IMR-90 (cell line): ENCODE results near the gene AAMP. TPM values are rescaled to one million over a fixed set of nuclear protein-coding genes. Genes with fewer than 3 reads are reported as not detected.

Source experiments
- FOS ChIP-seq: fragments of 150-350 bp; IDR thresholded peaks from 2 replicates; pipeline ENCODE4 v1.6.1; 2016; ENCODE audit warnings: low read depth, low read length
- RCOR1 ChIP-seq: IDR thresholded peaks from 2 replicates; pipeline ENCODE4 v1.6.1; 2012; ENCODE audit warnings: mild to moderate bottlenecking, low read length, improper control_type of control experiment; ENCODE audit not compliant: insufficient replicate concordance
- microRNA-seq, 2 experiments: library from miRNA; stranded (forward) in 1 of 2; unstranded in 1 of 2; fragments of 10-50 nt in 1 of 2; fragments of <30 nt in 1 of 2; gene quantifications in 1 of 2; microRNA quantifications in 1 of 2; one replicate each; pipeline versions ENCODE3 to v1.1.0; 2013 to 2020; ENCODE audit not compliant: insufficient read depth in 1 of 2, insufficient read length in 1 of 2, unreplicated experiment in 1 of 2
- polyA plus RNA-seq, 3 experiments: library from polyadenylated mRNA; depleted of rRNA; stranded (reverse); fragments of >200 nt; gene quantifications; 2 replicates each; pipeline ENCODE4 v1.2.3, GENCODE V29; 2012; ENCODE audit warnings: low replicate concordance in 1 of 3
- total RNA-seq: library from RNA; depleted of rRNA; stranded (reverse); fragments of >200 nt; gene quantifications from 2 replicates; pipeline ENCODE4 v1.2.3, GENCODE V29; 2012; rRNA removed
- TF ChIP-seq, protein P1 (sequence below): conservative IDR thresholded peaks from 2 replicates; pipeline ENCODE4 v1.5.1; 2012; ENCODE audit warnings: mild to moderate bottlenecking, low read depth, low read length, improper control_type of control experiment

AAMP gene
- total and polyA plus RNA-seq, 2 of the 4 experiments (the other 2 are of a cell fraction): 104 to 112 TPM

DNA sequence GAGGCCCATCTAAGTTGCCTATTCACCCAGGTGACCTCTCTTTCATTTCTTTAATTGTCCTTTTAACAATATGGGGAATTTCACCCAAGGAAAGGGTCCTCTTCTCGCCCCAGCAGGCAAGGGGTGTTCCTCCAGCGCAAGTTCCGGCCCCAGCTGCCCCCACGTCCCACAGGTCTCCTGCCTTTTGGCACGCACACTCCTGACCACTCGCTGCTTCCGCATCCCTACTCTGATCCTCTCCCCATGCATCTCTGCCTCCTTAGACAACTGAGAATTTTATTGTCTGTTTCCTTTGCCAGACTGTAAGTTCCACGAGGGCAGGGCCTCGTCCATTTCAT lies 53.6 kb downstream of the AAMP start (continued):
- TF ChIP-seq, protein P1, sequence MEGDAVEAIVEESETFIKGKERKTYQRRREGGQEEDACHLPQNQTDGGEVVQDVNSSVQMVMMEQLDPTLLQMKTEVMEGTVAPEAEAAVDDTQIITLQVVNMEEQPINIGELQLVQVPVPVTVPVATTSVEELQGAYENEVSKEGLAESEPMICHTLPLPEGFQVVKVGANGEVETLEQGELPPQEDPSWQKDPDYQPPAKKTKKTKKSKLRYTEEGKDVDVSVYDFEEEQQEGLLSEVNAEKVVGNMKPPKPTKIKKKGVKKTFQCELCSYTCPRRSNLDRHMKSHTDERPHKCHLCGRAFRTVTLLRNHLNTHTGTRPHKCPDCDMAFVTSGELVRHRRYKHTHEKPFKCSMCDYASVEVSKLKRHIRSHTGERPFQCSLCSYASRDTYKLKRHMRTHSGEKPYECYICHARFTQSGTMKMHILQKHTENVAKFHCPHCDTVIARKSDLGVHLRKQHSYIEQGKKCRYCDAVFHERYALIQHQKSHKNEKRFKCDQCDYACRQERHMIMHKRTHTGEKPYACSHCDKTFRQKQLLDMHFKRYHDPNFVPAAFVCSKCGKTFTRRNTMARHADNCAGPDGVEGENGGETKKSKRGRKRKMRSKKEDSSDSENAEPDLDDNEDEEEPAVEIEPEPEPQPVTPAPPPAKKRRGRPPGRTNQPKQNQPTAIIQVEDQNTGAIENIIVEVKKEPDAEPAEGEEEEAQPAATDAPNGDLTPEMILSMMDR: no peak
- TF ChIP-seq RCOR1 (no peak), FOS (no peak)

Small RNA genes within 50 kb of the gene (microRNA-seq; reads per million reads assigned to microRNA genes)
- 1.5 reads per million for gene MIR6513 (ENCODE audit: unreplicated experiment)

Other genes with a start within 250 kb of the AAMP start
- gene RUFY4, start 200.9 kb downstream of the AAMP start, total RNA-seq: not detected in 2 replicates
- not detected in 2 replicates for gene RUFY4, start 200.9 kb downstream of the AAMP start, polyA plus RNA-seq (2012; rRNA removed)
- gene CXCR2, start 144.1 kb downstream of the AAMP start, total RNA-seq: not detected in 2 replicates
- gene CXCR2, start 144.1 kb downstream of the AAMP start, polyA plus RNA-seq (2012; rRNA removed): not detected in 2 replicates
- not detected in 2 replicates for gene CXCR1, start 103.2 kb downstream of the AAMP start, total RNA-seq
- not detected in 2 replicates for gene CXCR1, start 103.2 kb downstream of the AAMP start, polyA plus RNA-seq (2012; rRNA removed)
- gene ARPC2, start 52.9 kb downstream of the AAMP start, total RNA-seq: 635 and 696 TPM in 2 replicates
- gene ARPC2, start 52.9 kb downstream of the AAMP start, polyA plus RNA-seq (2012; rRNA removed): 544 and 561 TPM in 2 replicates
- under 0.01 TPM in 1 of 2 replicates, not detected in the other for gene GPBAR1, start 9.1 kb downstream of the AAMP start, total RNA-seq
- 0.13 and 0.21 TPM in 2 replicates for gene GPBAR1, start 9.1 kb downstream of the AAMP start, polyA plus RNA-seq (2012; rRNA removed)
- gene PNKD, start 382 bp upstream of the AAMP start, total RNA-seq: 19.2 and 22.2 TPM in 2 replicates
- gene PNKD, start 382 bp upstream of the AAMP start, polyA plus RNA-seq (2012; rRNA removed): 68.5 and 70.1 TPM in 2 replicates
- 78.6 and 102 TPM in 2 replicates for gene TMBIM1, start 22.4 kb upstream of the AAMP start, total RNA-seq
- gene TMBIM1, start 22.4 kb upstream of the AAMP start, polyA plus RNA-seq (2012; rRNA removed): 81.2 and 84.6 TPM in 2 replicates
- gene CATIP, start 86.7 kb upstream of the AAMP start, total RNA-seq: not detected in 2 replicates
- gene CATIP, start 86.7 kb upstream of the AAMP start, polyA plus RNA-seq (2012; rRNA removed): not detected in 2 replicates
- under 0.01 TPM in 2 replicates for gene SLC11A1, start 112.1 kb upstream of the AAMP start, total RNA-seq
- 0.03 and 0.07 TPM in 2 replicates for gene SLC11A1, start 112.1 kb upstream of the AAMP start, polyA plus RNA-seq (2012; rRNA removed)
- 17.5 and 19.7 TPM in 2 replicates for gene CTDSP1, start 129.7 kb upstream of the AAMP start, total RNA-seq
- 64.3 and 68.2 TPM in 2 replicates for gene CTDSP1, start 129.7 kb upstream of the AAMP start, polyA plus RNA-seq (2012; rRNA removed)
- not detected in 2 replicates for gene VIL1, start 149.0 kb upstream of the AAMP start, total RNA-seq
- not detected in 2 replicates for gene VIL1, start 149.0 kb upstream of the AAMP start, polyA plus RNA-seq (2012; rRNA removed)